Stimulated activated CD8-positive, alpha-beta memory T cell treated with anti-CD3 and anti-CD28 coated beads, Interleukin-2, amount 100 ng/mL, for 1 hour (primary cell): Measurements from ENCODE around the gene GABARAPL1.
"Not testable (repeated sequence)": the region's sequence is repeated elsewhere in the genome, so short reads cannot be mapped to it uniquely, and the experiment has no call there.

ENCODE experiments used
- DNase-seq, 2 donors: peaks; one replicate each; pipeline ENCODE4 v3.0.0-alpha.2; 2020; ENCODE audit warnings: low read depth in 2 of 2

The GABARAPL1 gene

GRCh38 chr12:10197879-10198278 lies 14.8 kb upstream of the GABARAPL1 start:
- no peak for DNase-seq

- DNase-seq = not testable (repeated sequence)
Measured at GRCh38 chr12:10204495-10204894, 8.2 kb upstream of the GABARAPL1 start.

GRCh38 chr12:10205220-10205807 lies 7.4 kb upstream of the GABARAPL1 start:
- no peak for DNase-seq

- DNase-seq = no peak
Measured at GRCh38 chr12:10207136-10207535, 5.5 kb upstream of the GABARAPL1 start.

GRCh38 chr12:10210225-10210624 lies 2.5 kb upstream of the GABARAPL1 start:
- no peak for DNase-seq

GRCh38 chr12:10211101-10211939 lies 1.4 kb upstream of the GABARAPL1 start:
- DNase-seq = no peak

GRCh38 chr12:10211940-10212738 lies 538 bp upstream of the GABARAPL1 start:
- DNase-seq = peak; percentile 67 to 74

- peak; percentile 59 to 67 for DNase-seq
Measured at GRCh38 chr12:10213168-10214135, 775 bp downstream of the GABARAPL1 start.

GRCh38 chr12:10214136-10214894 lies 1.6 kb downstream of the GABARAPL1 start:
- no peak for DNase-seq

- no peak for DNase-seq
Measured at GRCh38 chr12:10214895-10215267, 2.2 kb downstream of the GABARAPL1 start.

GRCh38 chr12:10215436-10215835 lies 2.8 kb downstream of the GABARAPL1 start:
- DNase-seq = no peak

- not testable (repeated sequence) for DNase-seq
Measured at GRCh38 chr12:10215946-10216345, 3.3 kb downstream of the GABARAPL1 start.

GRCh38 chr12:10218021-10218420 lies 5.3 kb downstream of the GABARAPL1 start:
- no peak for DNase-seq

- no peak for DNase-seq
Measured at GRCh38 chr12:10220398-10221077, 7.9 kb downstream of the GABARAPL1 start.

- DNase-seq = no peak
Measured at GRCh38 chr12:10221846-10222245, 9.2 kb downstream of the GABARAPL1 start.

GRCh38 chr12:10223208-10223607 lies 10.5 kb downstream of the GABARAPL1 start:
- no peak for DNase-seq

- not testable (repeated sequence) for DNase-seq
Measured at GRCh38 chr12:10225426-10225825, 12.7 kb downstream of the GABARAPL1 start.

- no peak for DNase-seq
Measured at GRCh38 chr12:10226086-10226485, 13.4 kb downstream of the GABARAPL1 start.

- DNase-seq = no peak
Measured at GRCh38 chr12:10226731-10227130, 14.1 kb downstream of the GABARAPL1 start.

GRCh38 chr12:10227648-10228047 lies 15.0 kb downstream of the GABARAPL1 start:
- DNase-seq = no peak
